RWPE1 (cell line): Measurements from ENCODE around the gene PDE11A.

ENCODE experiments used
- CTCF ChIA-PET: fragments of 350-600 bp; sonication (Branson Sonifier 250); formaldehyde crosslinking; extraction: SDS; loops from one replicate; lab custom pipeline; 2021; lab: Yijun Ruan, JAX
- POLR2A ChIA-PET: fragments of 400-600 bp; formaldehyde crosslinking; extraction: SDS; loops from one replicate; lab custom pipeline; 2020; ENCODE audit warnings: antibody characterized with exemption; ENCODE audit not compliant: low non-redundant PET; lab: Yijun Ruan, JAX
- DNase-seq: peaks from one replicate; pipeline ENCODE4 v3.0.0; 2012; ENCODE audit warnings: low spot score
- H3K27ac ChIP-seq: fragments of 450-650 bp; 2 replicates; pipeline ENCODE4 v1.5.1; 2017
- CTCF ChIP-seq: fragments of 450-650 bp; conservative IDR thresholded peaks from 2 replicates; pipeline ENCODE4 v1.5.1; 2017; ENCODE audit warnings: low read depth, mild to moderate bottlenecking

The PDE11A gene

GRCh38 chr2:178068823-178069454 is 3.6 kb downstream of the PDE11A start:
- DNase-seq: no peak
- POLR2A ChIA-PET: no interaction called here
- TF ChIP-seq CTCF: no peak
- CTCF ChIA-PET: interaction anchor here (0.6 to 1.2 kb wide), 2 partner anchors 12 to 302 kb away, joined by 3 read pairs; no protein-coding TSS in a partner anchor
- no peak overlapping the region for H3K27ac ChIP-seq

GRCh38 chr2:178066890-178067669 is 5.5 kb downstream of the PDE11A start:
- CTCF ChIA-PET: no interaction called here
- POLR2A ChIA-PET: no interaction called here
- DNase-seq: no peak
- no peak overlapping the region for H3K27ac ChIP-seq
- no peak for TF ChIP-seq CTCF

GRCh38 chr2:178066324-178066723 is 6.3 kb downstream of the PDE11A start:
- no peak for TF ChIP-seq CTCF
- POLR2A ChIA-PET: no interaction called here
- DNase-seq: no peak
- CTCF ChIA-PET: no interaction called here
- H3K27ac ChIP-seq: no peak overlapping the region

GRCh38 chr2:178059681-178060080 is 12.9 kb downstream of the PDE11A start:
- POLR2A ChIA-PET: no interaction called here
- no peak for TF ChIP-seq CTCF
- no peak for DNase-seq
- CTCF ChIA-PET: no interaction called here
- H3K27ac ChIP-seq: no peak overlapping the region

GRCh38 chr2:178059111-178059510 is 13.5 kb downstream of the PDE11A start:
- POLR2A ChIA-PET: no interaction called here
- H3K27ac ChIP-seq: no peak overlapping the region
- CTCF ChIA-PET: no interaction called here
- TF ChIP-seq CTCF: no peak
- no peak for DNase-seq

- no peak for TF ChIP-seq CTCF
- CTCF ChIA-PET: no interaction called here
These were observed 15.3 kb downstream of the PDE11A start for GRCh38 chr2:178057179-178057680.

More at GRCh38 chr2:178057179-178057680, 15.3 kb downstream of the PDE11A start:
- H3K27ac ChIP-seq: no peak overlapping the region
- no peak for DNase-seq
- POLR2A ChIA-PET: no interaction called here
